Ureter (tissue), 1 donor: ENCODE results near the gene PKDCC. TPM values are rescaled to one million over a fixed set of nuclear protein-coding genes. Genes with fewer than 3 reads are reported as not detected.
"Not testable (repeated sequence)": the region's sequence is repeated elsewhere in the genome, so short reads cannot be mapped to it uniquely, and the experiment has no call there.

ENCODE experiments used
- DNase-seq: peaks from one replicate; pipeline ENCODE4 v3.0.0-alpha.2; 2020; ENCODE audit warnings: low spot score
- total RNA-seq: library from RNA; stranded (reverse); gene quantifications from one replicate; pipeline ENCODE4 v1.2.4, GENCODE V29; 2023
- donor health status: DM: yes; HTN: yes; CAD: no.

PKDCC gene
- total RNA-seq, 1 donor from 2014 or later, result 60.4 TPM

DNA sequence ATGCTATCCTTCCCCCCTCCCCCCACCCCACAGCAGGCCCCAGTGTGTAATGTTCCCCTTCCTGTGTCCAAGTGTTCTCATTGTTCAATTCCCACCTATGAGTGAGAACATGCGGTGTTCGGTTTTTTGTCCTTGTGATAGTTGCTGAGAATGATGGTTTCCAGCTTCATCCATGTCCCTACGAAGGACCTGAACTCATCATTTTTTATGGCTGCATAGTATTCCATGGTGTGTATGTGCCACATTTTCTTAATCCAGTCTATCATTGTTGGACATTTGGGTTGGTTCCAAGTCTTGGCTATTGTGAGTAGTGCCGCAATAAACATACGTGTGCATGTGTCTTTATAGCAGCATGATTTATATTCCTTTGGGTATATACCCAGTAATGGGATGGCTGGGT is 17.9 kb downstream of the PKDCC start:
- DNase-seq, result not testable (repeated sequence)

GRCh38 chr2:42067001-42067400 is 19.2 kb downstream of the PKDCC start:
- DNase-seq, result not testable (repeated sequence)

DNA sequence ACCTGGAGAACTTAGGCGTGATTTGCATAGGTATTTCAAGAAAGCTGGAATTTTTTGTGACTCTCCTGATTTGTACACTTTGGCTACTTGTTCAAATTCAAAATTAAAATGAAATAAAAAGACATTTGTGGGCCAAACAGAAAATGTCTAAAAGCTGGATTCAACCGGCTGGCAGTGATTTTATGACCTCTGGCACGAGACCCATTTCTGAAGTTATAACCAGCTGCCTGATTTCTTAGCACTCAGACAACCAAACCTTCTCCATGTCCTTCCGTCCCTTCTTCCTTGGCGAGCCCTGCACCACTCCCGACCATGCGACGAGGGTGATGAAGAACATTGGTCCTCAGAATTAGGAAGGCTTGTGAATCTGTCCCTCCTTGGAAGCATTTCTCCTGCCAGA is 19.7 kb downstream of the PKDCC start:
- DNase-seq, result no peak

DNA sequence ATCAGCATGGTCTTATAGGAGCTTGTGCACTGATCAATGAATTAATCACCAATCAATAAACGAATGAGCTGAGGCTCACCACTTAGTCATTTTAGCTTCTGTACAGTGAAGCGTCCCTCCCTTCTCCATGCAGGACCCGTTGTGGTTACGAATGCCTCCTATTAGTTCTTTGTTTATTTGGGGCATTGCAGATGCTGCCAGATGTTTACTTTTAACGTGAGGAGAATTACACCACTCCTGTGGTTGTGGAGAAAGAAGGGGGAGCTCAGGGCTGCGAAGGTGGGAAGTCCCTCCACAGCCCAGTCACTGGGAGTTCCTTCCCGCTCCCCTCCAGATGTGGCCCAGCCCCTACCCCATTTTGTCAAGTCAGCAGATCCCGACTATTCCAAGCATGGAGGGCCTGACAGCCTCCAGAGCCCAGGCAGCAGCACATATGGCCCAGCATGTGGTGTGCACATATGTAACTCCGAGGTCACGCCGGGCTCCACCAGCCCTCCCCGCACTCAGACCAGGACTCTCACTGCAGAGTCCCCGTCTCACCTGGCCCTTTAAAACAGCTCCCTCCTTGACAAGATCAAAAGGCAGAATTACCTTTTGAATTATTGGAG is 20.9 kb downstream of the PKDCC start:
- DNase-seq, result no peak

GRCh38 chr2:42069568-42069967 is 21.7 kb downstream of the PKDCC start:
- DNase-seq, result no peak

DNA sequence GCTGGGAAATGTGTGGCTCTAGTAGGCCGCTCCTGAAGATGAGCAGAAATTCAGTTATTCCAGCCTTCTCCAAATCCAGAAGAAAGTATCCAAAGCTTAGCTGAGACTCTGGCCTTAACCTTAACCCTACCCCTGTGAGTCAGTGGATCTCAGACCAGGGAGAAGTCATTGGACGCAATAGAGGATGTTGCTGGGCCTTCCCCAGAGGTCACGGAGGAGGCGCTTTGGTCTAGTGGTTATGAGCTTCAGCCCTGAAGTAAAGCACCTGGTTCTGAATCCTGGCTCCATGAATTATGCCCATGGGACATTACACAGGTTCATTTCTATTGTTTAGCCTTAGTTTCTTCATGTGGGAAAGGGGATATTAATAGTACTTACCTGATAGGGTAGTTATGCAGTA is 24.0 kb downstream of the PKDCC start:
- DNase-seq, result no peak

GRCh38 chr2:42072349-42073118 is 24.7 kb downstream of the PKDCC start:
- DNase-seq, result no peak

DNA sequence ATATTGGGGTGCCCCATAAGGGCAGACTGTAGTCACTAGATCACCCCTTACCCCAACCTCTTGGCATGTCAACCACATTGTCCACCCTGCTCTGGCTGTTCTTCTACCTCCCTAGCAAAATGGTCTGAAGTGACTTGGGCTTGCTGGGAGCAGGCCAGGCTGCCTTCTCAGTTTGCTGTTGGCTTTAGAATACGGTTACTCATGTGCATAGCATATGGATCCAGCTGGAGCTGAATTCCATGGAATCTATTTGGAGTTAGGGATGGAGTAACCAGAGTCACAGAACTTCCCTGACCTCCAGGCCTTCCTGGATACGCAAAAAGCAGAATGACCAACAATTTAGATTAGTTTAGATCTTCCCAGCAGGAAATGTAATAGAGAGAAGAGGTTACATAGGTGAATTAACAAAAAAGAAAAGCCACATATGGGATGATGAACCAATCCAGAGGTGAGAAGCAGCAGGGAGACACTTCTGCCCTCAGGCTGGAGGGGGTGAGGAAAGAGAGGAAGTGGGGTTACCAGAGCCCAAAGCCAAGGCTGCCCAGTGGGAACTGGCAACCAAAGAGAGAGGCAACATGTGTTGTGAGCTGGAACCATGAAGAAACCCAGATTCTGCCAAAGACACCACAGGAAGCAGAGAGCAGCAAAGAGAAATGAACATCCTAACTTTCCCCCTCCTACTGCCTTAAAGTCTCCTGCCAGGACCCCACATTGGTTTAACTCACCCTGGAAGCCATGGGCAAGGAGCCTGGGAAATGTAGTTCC is 26.1 kb downstream of the PKDCC start:
- no peak for DNase-seq

GRCh38 chr2:42074661-42075060 is 26.8 kb downstream of the PKDCC start:
- no peak for DNase-seq

DNA sequence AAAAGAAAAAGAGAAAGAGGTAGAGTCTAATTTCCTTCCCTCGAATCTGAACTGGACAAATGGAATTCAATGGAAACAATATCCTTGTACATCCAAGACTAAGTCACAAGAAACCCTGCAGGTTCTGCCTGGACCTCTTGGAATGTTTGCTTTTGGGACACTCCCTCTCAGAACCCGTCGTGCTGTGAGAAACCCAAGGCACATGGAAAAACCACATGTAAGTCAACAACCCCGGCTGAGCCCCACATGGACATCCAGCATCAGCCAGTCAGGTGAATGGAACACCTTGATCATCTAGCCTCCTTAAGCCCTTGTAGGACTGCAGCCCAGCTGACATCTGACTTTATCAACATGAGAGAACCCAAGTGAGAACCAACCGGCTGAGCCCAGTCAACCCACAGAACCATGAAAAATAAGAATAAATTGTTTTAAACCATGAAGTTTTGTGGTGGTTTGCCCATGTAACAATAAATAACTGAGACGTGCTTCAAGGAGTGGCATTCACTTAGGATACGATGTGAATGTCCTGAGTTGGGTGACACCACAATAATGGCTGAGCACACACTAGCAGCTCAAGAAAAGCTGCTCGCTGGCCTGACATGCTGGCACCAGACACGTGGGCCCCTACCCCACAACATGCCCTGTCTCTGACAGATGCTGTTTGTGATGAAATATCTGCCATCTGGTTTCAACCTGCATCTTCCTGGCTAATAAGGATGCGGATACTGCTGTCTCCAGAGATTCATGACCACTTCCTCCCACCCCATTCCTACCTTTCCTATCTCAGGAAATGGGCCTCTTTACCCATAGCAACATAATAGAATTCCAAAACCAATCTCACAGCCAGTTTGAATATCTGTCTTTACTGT is 28.8 kb downstream of the PKDCC start:
- no peak for DNase-seq

- no peak for DNase-seq
These were observed 29.5 kb downstream of the PKDCC start for GRCh38 chr2:42077343-42077742.

DNA sequence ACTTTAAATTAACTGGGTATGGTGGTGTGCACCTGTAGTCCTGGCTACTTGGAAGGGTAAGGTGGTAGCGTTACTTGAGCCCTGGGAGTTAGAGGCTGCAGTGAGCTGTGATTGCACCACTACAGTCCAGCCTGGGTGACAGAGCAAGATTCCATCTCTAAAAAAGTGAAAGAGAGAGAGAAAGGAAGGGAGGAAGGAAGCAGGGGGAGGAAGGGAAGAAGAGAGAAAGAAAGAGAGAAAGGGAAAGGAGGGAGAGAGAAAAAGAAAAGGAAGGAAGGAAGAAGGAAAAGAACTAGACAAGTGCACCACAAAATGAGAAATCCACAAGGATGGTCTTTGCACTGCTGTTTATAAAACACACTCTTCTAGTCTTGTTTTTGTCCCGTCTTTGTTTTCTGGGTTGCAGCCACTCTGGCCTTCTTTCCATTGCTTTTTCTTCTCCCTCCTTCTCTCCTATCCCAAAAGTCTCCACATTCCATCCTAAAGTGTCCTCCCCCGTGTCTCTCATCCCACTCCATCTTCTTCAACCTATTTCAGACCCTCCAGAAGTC is 32.0 kb downstream of the PKDCC start:
- no peak for DNase-seq

DNA sequence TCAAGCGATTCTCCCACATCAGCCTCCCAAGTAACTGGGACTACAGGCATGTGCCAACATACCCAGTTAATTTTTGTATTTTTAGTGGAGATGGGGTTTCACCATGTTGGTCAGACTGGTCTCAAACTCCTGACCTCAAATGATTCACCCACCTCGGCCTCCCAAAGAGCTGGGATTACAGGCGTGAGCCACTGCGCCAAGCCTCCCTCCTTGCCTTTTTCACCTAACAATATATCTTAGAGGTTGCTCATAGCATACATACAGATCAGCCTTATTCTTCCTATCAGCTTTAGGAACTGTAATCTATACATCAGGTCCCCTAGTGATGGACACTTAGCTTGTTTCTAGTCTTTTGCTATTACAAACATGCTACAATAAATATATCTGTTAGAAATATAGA is 33.3 kb downstream of the PKDCC start:
- not testable (repeated sequence) for DNase-seq

DNA sequence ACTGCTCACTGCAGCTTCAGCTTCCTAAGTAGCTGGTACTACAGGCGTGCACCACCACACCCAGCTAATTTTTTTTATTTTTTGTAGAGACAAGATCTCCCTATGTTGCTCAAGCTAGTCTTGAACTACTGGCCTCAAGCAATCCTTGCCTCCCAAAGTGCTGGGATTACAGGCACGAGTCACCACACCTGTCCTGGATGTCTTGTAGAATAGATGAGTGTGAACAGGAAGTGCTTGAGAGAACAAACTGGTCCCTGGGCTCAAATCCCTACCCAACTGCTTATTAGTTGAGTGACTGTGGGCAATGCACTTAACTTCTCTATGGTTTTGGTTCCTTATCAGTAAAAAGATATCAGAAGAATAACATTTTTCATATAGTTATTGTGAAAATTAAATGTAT is 34.2 kb downstream of the PKDCC start:
- DNase-seq, result no peak

- DNase-seq, result peak; percentile 66
These were observed 36.4 kb downstream of the PKDCC start for GRCh38 chr2:42084231-42084671.

GRCh38 chr2:42085070-42085469 is 37.2 kb downstream of the PKDCC start:
- DNase-seq, result not testable (repeated sequence)

DNA sequence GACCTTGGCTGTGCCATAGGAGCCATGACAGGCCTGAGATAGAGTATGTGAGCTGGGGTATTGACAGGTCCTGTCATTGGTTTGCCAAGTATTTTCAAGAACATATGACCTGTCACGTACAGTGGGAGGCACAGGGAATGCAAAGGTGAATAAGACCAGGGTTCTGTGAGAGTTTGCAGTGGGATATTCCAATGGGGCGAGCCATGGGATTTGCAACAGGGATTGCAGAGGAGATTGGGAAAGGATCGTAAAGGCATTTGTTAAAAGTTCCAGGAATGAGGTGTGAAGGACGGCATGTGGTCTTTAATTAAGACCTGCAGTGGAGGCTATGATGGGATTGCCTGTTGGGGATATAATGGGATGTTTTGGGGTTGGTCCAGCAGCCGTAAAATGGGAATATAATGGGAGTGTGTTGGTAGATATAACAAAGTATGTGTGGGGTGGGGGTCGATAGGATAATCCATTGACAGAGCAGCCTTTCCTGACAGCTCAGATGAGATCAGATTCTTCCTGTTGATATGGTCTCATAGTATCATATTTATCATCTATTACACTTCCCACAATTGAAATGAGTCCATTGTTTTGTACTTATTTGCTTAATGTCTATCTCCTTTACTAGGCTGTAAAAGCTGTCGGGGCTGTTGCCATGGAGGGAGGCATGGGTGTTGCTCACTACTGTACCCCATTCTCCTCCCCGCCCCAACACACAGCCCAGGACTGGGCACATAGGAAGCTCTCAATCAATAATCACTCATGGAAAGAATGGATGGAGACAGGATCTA is 38.1 kb downstream of the PKDCC start:
- DNase-seq, result no peak

DNA sequence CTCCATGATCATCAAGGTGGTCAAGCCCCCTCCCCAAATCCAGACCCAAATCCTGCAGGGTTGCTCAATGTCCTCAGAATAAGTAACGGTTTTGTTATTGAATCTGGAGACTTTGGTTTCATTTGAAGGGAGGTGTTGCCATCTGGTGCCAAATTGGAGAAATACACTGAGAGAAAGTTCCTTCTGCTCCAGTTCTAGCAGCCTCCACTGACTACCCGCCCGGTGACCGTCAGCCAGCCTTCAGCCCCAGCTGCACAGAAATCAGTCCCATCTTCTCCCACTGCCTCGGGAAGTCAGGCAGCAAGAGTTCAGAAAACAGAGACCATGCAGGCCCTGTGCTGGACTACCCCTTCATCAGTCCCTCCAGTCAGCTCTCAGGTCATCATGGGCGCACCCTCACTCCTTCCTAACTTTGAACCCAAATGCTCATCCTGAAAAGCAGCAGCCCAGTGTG is 38.7 kb downstream of the PKDCC start:
- no peak for DNase-seq

GRCh38 chr2:42087137-42087856 is 39.5 kb downstream of the PKDCC start:
- no peak for DNase-seq

- DNase-seq, result no peak
These were observed 40.0 kb downstream of the PKDCC start for GRCh38 chr2:42087857-42088195.
